ENCODE data around the gene TAS1R2.

Gene TAS1R2

DNA sequence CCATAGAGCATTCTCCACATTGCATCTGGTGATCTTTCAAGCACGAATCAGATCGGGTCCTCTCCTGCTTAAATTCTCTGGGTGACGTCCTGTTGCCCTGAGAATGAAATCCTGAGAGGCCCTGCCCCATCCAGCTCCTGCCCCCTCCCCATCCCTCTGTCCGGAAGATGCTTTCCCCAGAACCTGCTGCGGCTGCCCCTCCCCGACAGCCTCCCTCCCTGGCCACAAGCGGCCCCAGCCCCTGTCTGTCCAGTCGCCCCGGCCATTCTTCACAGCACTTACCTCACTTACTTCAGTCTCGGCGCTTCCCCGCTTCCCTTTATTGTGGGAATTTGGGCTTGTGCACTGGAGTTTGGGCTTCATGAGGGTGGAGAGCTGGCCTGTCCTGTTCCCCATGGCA lies 40.3 kb downstream of the TAS1R2 start:
- DNase-seq: no peak

- DNase-seq: no peak
Measured at GRCh38 chr1:18817795-18818435, 41.5 kb downstream of the TAS1R2 start.

DNA sequence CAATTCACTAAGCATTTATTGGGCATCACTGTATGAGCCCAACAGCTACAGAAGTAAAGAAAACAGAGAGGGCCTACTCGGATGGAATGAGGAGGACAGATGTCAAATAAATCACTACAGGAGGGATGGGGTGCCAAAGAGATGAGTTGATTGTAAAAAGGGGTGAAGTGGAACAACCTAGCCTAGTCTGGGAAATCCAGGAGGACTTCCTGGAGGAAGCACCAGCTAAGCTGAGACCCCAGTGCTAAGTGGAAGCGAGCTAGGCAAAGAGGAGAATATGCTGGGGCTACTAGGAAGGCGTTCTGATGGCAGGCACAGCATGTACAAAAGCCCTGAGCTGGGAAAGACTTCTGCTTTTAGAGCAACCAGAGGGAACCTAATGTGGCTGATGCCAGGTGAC lies 42.1 kb downstream of the TAS1R2 start:
- no peak for DNase-seq

DNA sequence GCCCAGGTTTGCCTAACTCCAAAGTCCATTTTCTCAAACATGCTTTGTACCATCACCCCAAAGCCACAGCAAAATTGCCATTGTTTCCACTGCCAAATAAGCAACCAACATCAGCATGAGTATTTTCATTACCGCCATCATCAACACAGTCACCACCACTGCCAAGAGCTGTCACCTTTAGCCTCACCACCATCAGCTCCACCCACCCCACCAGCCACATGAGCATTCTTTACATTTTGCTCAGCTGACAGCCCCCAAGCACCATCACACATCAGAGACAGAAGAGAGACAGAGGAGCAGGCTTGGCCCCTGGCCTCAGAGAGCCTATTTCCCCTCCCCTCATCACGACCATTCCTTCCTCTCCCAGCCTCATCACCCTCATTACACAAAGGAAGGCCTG lies 42.7 kb downstream of the TAS1R2 start:
- DNase-seq: no peak

DNA sequence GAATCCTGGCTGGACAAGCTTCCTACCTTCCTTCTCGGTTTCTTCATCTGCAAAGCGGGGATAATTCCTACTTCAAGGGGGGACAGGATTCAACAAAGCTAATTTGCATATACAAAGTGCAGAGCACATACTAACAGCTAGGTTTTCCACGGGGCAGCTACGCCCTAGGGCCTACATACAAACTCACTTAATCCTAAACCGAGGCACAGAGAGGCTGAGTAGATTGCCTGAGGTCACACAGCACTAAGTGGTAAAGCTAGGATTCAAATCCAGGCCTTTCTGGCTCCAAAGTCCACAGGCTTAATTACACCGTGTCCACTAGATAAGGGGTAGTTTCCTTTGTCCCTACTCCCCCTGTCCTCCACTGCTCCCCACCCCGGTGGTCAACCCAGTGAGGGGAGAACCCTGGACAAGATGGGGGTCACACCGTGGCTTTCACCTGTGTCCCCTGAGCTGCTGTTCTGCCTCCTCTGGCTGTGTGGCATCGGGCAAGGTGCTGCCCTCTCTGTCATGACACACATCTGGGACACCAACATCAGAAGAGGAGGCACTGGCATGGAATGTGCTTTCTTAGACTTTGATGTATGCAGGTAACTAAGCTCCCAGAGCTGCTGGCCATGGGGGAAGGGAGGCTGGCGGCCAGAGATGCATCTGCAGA lies 44.5 kb downstream of the TAS1R2 start:
- no peak for DNase-seq

- DNase-seq: no peak
Measured at GRCh38 chr1:18814425-18814824, 45.0 kb downstream of the TAS1R2 start.

DNA sequence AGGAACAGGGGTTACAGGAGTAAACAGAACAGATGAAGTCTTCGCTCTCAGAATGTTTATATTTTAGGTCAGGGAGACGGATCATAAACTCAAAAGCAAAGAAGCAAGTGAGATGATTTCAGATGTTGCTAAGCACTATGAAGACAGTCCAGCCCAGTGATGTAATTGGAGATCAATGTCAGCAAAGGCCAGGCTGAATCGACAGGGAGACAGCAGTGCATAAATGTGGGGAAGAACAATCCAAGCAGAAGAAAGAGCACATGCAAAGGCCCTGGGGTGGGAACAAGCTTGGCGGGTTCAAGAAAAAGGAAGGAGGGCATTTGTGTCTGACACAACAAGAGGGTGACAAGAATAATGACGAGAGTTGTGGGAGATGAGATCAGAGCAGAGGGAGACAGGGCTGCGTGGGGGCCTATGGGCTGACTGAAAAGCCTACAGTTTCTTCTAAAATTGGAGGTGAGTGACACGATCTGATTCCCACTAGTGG lies 47.0 kb downstream of the TAS1R2 start:
- no peak for DNase-seq

- no peak for DNase-seq
Measured at GRCh38 chr1:18811733-18812452, 47.6 kb downstream of the TAS1R2 start.

GRCh38 chr1:18809953-18810899 lies 49.2 kb downstream of the TAS1R2 start:
- DNase-seq: no peak

- DNase-seq: no peak
Measured at GRCh38 chr1:18808550-18808949, 50.9 kb downstream of the TAS1R2 start.

GRCh38 chr1:18807334-18808063 lies 52.0 kb downstream of the TAS1R2 start:
- DNase-seq: no peak

DNA sequence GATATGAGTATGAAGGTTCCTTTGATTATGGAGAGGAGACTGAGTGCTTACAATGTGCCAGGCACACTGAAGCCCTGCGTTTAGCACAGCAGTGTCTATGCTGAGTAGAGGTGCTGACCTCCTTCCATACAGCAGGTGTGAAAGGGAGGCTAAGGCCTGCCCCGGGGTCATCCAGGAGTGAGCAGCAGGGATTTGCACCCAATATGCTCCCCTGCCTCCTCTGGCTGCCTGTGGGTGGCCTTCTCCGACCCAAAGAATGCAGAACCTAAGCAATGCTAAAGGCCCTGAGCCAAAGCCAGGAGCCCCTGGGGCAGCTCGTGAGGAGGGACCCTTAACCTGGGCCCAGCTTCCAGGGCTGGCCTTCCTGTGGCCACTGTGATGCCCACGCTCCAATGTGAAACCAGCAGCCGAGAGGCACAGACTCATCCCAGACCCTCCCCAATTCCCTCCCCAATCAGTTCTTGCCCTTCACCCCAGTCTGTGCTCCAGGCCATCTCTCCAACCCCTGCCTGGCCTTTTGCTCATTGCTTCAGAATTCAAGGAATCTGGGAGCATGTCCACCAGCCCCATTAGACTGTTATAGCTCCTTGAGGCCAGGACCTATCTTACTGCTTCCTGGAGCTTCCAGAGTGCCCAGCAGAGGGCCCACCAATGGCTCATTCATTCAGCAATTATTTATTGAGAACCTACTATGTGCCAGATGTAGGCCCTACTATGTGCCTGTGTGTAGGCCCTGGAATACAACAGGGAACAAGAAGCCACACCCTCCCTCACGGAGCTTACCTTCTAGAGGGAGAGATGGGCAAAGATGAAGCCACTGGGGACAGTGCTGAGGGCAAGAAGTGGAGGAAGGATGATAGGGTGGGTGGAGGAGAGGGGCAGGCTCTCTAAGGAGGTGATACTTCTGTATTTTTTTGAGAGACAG lies 53.3 kb downstream of the TAS1R2 start:
- no peak for DNase-seq

DNA sequence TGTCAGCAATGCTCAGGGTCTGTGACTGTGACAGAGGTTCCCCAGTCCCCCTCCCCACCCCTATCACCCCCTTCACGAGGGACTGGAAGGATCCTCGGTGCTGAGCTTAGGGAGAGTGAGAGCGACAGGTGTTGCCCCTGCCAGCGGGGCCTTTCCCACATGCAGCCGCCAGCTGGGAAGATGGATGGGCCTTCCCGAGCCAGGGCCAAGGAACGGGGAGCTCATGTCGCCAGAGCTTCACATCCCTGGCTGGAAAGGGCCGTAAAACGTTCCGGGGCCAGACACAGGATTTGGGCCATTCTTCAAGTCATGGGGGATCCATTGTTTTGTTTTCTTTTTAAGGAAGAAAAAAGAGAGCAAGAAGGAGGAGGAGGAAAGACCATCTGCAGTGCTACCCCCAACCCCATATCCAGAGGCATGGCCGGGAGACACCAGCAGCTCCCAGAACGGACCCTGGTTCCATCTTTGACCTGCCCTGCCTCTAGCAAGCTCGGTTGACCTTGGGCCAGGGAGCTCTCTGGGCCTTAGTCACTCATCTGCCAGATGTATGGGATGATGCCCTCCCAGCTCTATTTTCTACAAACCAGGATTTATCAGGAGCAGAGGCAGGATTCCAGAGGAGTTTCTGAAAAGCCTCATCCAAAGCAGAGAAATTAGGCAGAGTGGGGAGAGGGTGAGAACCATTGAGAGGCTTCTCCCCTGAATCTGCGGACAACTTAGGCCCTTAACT lies 54.1 kb downstream of the TAS1R2 start:
- no peak for DNase-seq

DNA sequence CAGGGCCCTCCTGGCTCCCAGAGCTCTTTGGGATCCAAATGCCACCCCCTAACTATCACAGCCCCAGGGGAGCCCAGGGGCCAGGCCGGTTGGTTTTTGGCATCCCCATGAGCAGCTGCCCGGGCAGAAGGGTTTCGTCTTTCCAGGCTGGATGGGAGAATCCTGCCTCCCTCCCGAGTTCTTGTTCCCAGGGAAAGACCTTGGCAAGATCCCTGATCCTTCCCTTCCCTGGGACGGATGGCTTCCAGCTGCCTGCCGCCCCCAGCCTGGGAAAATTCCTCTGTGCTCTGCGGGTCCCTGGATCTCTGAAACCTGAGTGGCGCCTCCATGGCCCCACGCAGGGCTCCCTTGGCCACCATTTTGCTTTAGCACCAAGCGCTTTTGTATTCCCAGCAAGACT lies 55.6 kb downstream of the TAS1R2 start:
- no peak for DNase-seq

DNA sequence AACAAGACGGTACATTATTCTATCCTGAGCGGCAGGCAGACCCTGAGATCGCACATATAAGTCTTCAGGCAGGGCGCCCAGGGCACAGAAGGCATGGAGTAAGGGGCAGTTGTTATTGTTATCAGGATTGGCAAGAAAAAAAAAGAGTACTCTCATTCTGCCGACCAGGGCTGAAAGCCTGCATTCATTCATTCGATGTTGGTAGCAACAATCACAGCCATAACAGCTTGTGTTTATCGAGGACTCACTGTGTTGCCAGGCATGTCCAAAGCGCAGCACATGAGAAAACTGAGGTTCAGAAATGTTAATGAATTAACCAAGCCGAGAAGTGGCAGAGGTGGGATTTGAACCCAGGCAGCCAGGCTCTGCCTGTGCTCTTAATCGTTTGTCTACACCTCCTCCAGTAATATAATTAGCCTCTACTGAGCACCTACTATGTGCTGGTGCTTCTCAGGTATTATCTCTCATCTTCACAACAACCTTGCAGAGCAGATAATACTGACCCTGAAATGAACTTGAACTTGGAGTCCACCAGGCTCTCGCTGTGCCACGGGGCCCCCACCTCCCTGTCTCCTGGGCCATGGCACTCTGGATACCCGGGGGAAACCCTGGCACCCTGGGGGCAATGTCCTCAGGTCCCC lies 56.2 kb downstream of the TAS1R2 start:
- no peak for DNase-seq

GRCh38 chr1:18802231-18802630 lies 57.2 kb downstream of the TAS1R2 start:
- DNase-seq: no peak

DNA sequence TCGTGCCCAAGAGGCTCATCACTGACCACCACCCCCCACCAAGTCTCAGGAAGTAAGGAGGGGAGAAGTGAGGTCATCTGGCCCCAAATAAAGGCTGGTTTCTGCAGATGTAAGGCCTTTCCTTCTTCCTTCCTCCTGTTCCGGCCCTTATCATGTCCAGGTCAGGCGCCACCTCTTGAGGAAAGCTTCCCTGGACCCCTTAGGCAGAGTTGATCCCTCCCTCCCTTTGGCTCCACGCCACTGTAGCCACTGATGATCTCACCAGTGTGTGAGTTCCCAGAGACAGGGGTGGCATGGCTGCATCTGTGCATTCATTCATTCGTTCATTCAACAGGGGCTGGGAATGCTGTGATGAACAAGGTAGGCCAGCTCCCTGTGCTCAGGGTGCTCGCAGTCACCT lies 59.2 kb downstream of the TAS1R2 start:
- no peak for DNase-seq

GRCh38 chr1:18799454-18799853 lies 60.0 kb downstream of the TAS1R2 start:
- DNase-seq: no peak

DNA sequence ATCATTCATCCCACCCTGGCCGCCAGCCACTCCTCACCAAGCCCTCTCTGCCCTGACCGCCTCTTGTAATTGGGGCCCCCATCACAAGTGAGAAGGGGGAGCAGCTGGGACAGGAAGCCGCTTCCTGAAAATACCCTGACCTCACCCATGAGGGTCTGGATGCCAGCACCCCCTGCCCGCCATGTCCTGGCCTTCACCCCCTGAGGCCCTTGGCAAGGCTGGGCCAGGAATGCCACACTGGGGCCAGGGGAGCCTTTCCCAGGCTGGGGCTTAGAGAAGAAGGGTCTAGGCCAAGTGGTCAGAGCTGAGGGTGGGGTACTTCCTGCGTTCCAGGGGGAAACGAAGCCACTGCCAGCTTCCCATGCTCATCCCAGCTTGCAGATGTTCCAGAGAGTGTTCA lies 60.5 kb downstream of the TAS1R2 start:
- DNase-seq: no peak

- DNase-seq: no peak
Measured at GRCh38 chr1:18798533-18798932, 60.9 kb downstream of the TAS1R2 start.

Measured in kidney glomerular epithelial cell (primary cell).